HepG2 (cell line): ENCODE measurements around the gene PRMT7. TPM values are rescaled to one million over a fixed set of nuclear protein-coding genes. Genes with fewer than 3 reads are reported as not detected.

Experiments used
- GABPB1 ChIP-seq: IDR thresholded peaks from 2 replicates; pipeline ENCODE4 v1.6.1; 2016; ENCODE audit warnings: mild to moderate bottlenecking, missing genetic modification reagents, moderate library complexity, missing compliant biosample characterization
- GTF2F1 ChIP-seq: fragments of 150-350 bp; IDR thresholded peaks from 2 replicates; pipeline ENCODE4 v1.6.1; 2014; ENCODE audit warnings: low read length
- KMT2A ChIP-seq: sonication (generic); formaldehyde crosslinking; IDR thresholded peaks from 2 replicates; pipeline ENCODE4 v1.4.0; 2020; ENCODE audit warnings: missing genetic modification reagents
- POGZ ChIP-seq: sonication (generic); formaldehyde crosslinking; IDR thresholded peaks from 2 replicates; pipeline ENCODE4 v1.4.0; 2020; ENCODE audit warnings: mild to moderate bottlenecking, missing genetic modification reagents
- POLR2AphosphoS2 ChIP-seq: IDR thresholded peaks from 2 replicates; pipeline ENCODE4 v1.6.1; 2011; ENCODE audit warnings: low read depth, low read length, improper control_type of control experiment
- ZBTB7A ChIP-seq: sonication (generic); formaldehyde crosslinking; IDR thresholded peaks from 2 replicates; pipeline ENCODE4 v1.8.0; 2022; ENCODE audit warnings: mild to moderate bottlenecking, missing genetic modification reagents
- ZBTB7B ChIP-seq: sonication (generic); formaldehyde crosslinking; IDR thresholded peaks from 2 replicates; pipeline ENCODE4 v1.4.0; 2020; ENCODE audit warnings: missing genetic modification reagents
- ZNF17 ChIP-seq: sonication (generic); formaldehyde crosslinking; IDR thresholded peaks from 2 replicates; pipeline ENCODE4 v1.5.0; 2020; ENCODE audit warnings: mild to moderate bottlenecking, missing genetic modification reagents
- ZNF256 ChIP-seq: sonication (generic); formaldehyde crosslinking; conservative IDR thresholded peaks from 2 replicates; pipeline ENCODE4 v1.4.0; 2020; ENCODE audit warnings: missing genetic modification reagents
- ZNF329 ChIP-seq: sonication (generic); formaldehyde crosslinking; IDR thresholded peaks from 2 replicates; pipeline ENCODE4 v1.9.0; 2021; ENCODE audit warnings: low read depth, mild to moderate bottlenecking, missing genetic modification reagents
- ZNF44 ChIP-seq: sonication (generic); formaldehyde crosslinking; IDR thresholded peaks from 2 replicates; pipeline ENCODE4 v1.5.1; 2020; ENCODE audit warnings: mild to moderate bottlenecking, missing genetic modification reagents
- ZNF484 ChIP-seq: sonication (generic); formaldehyde crosslinking; IDR thresholded peaks from 2 replicates; pipeline ENCODE4 v1.5.1; 2020; ENCODE audit warnings: mild to moderate bottlenecking, low read depth, missing genetic modification reagents, borderline replicate concordance
- ZNF589 ChIP-seq: sonication (generic); formaldehyde crosslinking; conservative IDR thresholded peaks from 2 replicates; pipeline ENCODE4 v1.8.0; 2022; ENCODE audit warnings: mild to moderate bottlenecking, moderate library complexity, missing genetic modification reagents
- ZNF720 ChIP-seq: sonication (generic); formaldehyde crosslinking; IDR thresholded peaks from 2 replicates; pipeline ENCODE4 v1.4.0; 2020; ENCODE audit warnings: missing genetic modification reagents
- ZSCAN12 ChIP-seq: sonication (generic); formaldehyde crosslinking; IDR thresholded peaks from 2 replicates; pipeline ENCODE4 v1.9.0; 2021; ENCODE audit warnings: mild to moderate bottlenecking, missing genetic modification reagents
- polyA plus RNA-seq, 8 experiments: library from polyadenylated mRNA; depleted of rRNA in 3 of 8; stranded (reverse) in 7 of 8; unstranded in 1 of 8; fragments of >200 nt; fragmentation: Illumina TruSeq in 4 of 8; extraction: Trizol in 4 of 8; gene quantifications; 2 replicates each; pipeline versions ENCODE4 v1.2.1 to v1.2.3, GENCODE V29; 2011 to 2016; ENCODE audit warnings: low read depth in 4 of 8, missing spikeins in 1 of 8, mixed read lengths in 1 of 8; ENCODE audit not compliant: insufficient read depth in 1 of 8
- total RNA-seq, 5 experiments: library from RNA; depleted of rRNA; stranded (reverse); fragments of >200 nt; fragmentation: Illumina TruSeq; extraction: Trizol; gene quantifications; 2 replicates each; pipeline ENCODE4 v1.2.3, GENCODE V29; 2016; ENCODE audit warnings: low read depth in 1 of 5
- TF ChIP-seq, protein P1 (sequence below): sonication (generic); formaldehyde crosslinking; IDR thresholded peaks from 2 replicates; pipeline ENCODE4 v1.4.0; 2020; ENCODE audit warnings: mild to moderate bottlenecking, missing genetic modification reagents
- TF ChIP-seq, protein P2 (sequence below): sonication (generic); formaldehyde crosslinking; conservative IDR thresholded peaks from 2 replicates; pipeline ENCODE4 v1.8.0; 2022; ENCODE audit warnings: missing genetic modification reagents
- TF ChIP-seq, protein P3 (sequence below): sonication (generic); formaldehyde crosslinking; conservative IDR thresholded peaks from 2 replicates; pipeline ENCODE4 v1.5.0; 2020; ENCODE audit warnings: missing genetic modification reagents
- TF ChIP-seq, protein P4 (sequence below): sonication (generic); formaldehyde crosslinking; IDR thresholded peaks from 2 replicates; pipeline ENCODE4 v1.5.1; 2020; ENCODE audit warnings: mild to moderate bottlenecking, moderate library complexity, missing genetic modification reagents
- TF ChIP-seq, protein P5 (sequence below): sonication (generic); formaldehyde crosslinking; IDR thresholded peaks from 2 replicates; pipeline ENCODE4 v1.9.0; 2021; ENCODE audit warnings: missing genetic modification reagents, borderline replicate concordance
- TF ChIP-seq, protein P6 (sequence below): sonication (generic); formaldehyde crosslinking; IDR thresholded peaks from 2 replicates; pipeline ENCODE4 v1.4.0; 2020; ENCODE audit warnings: missing genetic modification reagents, borderline replicate concordance

Gene PRMT7
- total and polyA plus RNA-seq, 2 of the 13 experiments (the other 11 are each of a cell fraction or from before 2014, with no cell fraction given): 47.5 to 55.0 TPM

DNA sequence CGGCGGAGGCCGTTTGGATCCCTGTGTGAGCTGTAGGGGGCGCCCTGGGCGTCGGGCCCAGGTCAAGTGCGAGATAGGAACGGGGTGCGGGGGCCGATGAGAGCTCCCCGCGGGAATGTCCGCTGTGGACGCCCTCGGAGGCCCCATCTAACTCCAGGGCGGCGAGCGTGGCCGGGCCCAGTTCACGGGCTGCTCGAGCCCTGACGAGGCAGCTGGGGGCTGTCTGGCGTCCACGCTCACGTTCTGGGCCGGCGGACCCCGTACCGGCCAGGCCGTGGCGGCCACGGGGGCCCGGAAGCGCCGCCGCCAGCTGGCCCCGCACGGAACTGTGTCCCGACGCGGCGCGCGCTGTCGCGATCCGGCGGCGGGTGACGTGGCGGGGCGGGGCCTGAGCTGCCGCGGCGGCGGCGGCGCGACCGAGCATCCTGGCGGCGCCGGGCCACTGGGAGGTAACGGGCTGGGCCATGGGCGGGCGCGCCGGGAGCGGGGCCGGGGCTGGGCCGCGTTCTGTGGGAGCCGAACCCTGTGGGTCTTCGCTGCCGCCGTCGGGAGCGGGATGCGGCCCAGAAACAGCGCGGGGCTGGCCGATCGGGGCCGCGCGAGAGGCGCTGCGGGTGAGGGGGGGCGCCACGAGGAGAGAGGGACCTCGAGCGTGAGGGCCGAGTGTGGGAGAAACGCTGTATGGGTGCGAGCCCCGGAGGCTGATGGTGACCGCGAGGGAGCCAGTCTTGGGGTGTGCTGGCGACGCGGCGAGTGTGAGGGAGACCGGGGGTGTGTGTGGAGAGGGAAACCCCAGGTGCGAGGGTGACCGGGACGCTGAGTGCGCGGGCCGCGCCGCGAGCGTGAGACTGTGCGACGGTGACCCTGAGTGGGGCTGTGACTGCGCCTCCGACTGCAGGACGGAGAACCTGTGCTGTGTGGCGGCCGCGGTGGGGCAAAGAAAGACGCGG is 46.4 kb upstream of the PRMT7 start, which contains the start of gene SLC7A6 (continued):
- TF ChIP-seq, protein P1, sequence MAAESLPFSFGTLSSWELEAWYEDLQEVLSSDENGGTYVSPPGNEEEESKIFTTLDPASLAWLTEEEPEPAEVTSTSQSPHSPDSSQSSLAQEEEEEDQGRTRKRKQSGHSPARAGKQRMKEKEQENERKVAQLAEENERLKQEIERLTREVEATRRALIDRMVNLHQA (CRISPR knock-in tag): no peak
- peak; percentile 53; the same call in 1 of the 2 replicates for TF ChIP-seq POGZ (CRISPR knock-in tag)
- no peak; the same call in 1 of the 2 replicates for TF ChIP-seq ZNF589 (CRISPR knock-in tag)
- TF ChIP-seq ZSCAN12: peak; percentile 83
- TF ChIP-seq, protein P2, sequence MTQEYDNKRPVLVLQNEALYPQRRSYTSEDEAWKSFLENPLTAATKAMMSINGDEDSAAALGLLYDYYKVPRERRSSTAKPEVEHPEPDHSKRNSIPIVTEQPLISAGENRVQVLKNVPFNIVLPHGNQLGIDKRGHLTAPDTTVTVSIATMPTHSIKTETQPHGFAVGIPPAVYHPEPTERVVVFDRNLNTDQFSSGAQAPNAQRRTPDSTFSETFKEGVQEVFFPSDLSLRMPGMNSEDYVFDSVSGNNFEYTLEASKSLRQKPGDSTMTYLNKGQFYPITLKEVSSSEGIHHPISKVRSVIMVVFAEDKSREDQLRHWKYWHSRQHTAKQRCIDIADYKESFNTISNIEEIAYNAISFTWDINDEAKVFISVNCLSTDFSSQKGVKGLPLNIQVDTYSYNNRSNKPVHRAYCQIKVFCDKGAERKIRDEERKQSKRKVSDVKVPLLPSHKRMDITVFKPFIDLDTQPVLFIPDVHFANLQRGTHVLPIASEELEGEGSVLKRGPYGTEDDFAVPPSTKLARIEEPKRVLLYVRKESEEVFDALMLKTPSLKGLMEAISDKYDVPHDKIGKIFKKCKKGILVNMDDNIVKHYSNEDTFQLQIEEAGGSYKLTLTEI (CRISPR knock-in tag): no peak
- peak; percentile 49 for TF ChIP-seq ZBTB7B
- 0 out of 2 replicates have a peak, but pooled peaks have one; percentile 87 for TF ChIP-seq ZNF484 (CRISPR knock-in tag)
- peak; percentile 59 for TF ChIP-seq ZNF329 (CRISPR knock-in tag)
- TF ChIP-seq, protein P3, sequence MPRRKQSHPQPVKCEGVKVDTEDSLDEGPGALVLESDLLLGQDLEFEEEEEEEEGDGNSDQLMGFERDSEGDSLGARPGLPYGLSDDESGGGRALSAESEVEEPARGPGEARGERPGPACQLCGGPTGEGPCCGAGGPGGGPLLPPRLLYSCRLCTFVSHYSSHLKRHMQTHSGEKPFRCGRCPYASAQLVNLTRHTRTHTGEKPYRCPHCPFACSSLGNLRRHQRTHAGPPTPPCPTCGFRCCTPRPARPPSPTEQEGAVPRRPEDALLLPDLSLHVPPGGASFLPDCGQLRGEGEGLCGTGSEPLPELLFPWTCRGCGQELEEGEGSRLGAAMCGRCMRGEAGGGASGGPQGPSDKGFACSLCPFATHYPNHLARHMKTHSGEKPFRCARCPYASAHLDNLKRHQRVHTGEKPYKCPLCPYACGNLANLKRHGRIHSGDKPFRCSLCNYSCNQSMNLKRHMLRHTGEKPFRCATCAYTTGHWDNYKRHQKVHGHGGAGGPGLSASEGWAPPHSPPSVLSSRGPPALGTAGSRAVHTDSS (CRISPR knock-in tag): no peak
- peak; percentile 84 for TF ChIP-seq ZBTB7A (CRISPR knock-in tag)
- no peak for TF ChIP-seq ZNF17 (CRISPR knock-in tag)
- no peak for TF ChIP-seq GTF2F1
- TF ChIP-seq, protein P4, sequence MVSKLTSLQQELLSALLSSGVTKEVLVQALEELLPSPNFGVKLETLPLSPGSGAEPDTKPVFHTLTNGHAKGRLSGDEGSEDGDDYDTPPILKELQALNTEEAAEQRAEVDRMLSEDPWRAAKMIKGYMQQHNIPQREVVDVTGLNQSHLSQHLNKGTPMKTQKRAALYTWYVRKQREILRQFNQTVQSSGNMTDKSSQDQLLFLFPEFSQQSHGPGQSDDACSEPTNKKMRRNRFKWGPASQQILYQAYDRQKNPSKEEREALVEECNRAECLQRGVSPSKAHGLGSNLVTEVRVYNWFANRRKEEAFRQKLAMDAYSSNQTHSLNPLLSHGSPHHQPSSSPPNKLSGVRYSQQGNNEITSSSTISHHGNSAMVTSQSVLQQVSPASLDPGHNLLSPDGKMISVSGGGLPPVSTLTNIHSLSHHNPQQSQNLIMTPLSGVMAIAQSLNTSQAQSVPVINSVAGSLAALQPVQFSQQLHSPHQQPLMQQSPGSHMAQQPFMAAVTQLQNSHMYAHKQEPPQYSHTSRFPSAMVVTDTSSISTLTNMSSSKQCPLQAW (CRISPR knock-in tag): peak; percentile 56; the same call in 1 of the 2 replicates
- TF ChIP-seq ZNF720 (CRISPR knock-in tag): no peak
- TF ChIP-seq GABPB1: peak; percentile 74; the same call in 1 of the 2 replicates
- TF ChIP-seq, protein P5, sequence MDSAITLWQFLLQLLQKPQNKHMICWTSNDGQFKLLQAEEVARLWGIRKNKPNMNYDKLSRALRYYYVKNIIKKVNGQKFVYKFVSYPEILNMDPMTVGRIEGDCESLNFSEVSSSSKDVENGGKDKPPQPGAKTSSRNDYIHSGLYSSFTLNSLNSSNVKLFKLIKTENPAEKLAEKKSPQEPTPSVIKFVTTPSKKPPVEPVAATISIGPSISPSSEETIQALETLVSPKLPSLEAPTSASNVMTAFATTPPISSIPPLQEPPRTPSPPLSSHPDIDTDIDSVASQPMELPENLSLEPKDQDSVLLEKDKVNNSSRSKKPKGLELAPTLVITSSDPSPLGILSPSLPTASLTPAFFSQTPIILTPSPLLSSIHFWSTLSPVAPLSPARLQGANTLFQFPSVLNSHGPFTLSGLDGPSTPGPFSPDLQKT (CRISPR knock-in tag): no peak
- 0 out of 2 replicates have a peak, but pooled peaks have one; percentile 49 for TF ChIP-seq ZNF44
- TF ChIP-seq, protein P6, sequence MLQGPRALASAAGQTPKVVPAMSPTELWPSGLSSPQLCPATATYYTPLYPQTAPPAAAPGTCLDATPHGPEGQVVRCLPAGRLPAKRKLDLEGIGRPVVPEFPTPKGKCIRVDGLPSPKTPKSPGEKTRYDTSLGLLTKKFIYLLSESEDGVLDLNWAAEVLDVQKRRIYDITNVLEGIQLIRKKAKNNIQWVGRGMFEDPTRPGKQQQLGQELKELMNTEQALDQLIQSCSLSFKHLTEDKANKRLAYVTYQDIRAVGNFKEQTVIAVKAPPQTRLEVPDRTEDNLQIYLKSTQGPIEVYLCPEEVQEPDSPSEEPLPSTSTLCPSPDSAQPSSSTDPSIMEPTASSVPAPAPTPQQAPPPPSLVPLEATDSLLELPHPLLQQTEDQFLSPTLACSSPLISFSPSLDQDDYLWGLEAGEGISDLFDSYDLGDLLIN (CRISPR knock-in tag): peak; percentile 72; the same call in 1 of the 2 replicates
- no peak for TF ChIP-seq POLR2AphosphoS2
- no peak for TF ChIP-seq ZNF256 (CRISPR knock-in tag)
- TF ChIP-seq KMT2A (CRISPR knock-in tag): peak; percentile 20; the same call in 1 of the 2 replicates
